GM10266 (cell line): ENCODE measurements around the gene USP10.

Experiments
- DNase-seq: peaks from one replicate; pipeline ENCODE4 v3.0.0; 2012; ENCODE audit errors: extremely low spot score
- TF ChIP-seq, protein P1 (sequence below): IDR thresholded peaks from 2 replicates; pipeline ENCODE4 v1.5.1; 2012; ENCODE audit warnings: mild to moderate bottlenecking, low read depth; ENCODE audit not compliant: control insufficient read depth, insufficient read depth; ENCODE audit errors: missing control alignments

USP10 gene

DNA sequence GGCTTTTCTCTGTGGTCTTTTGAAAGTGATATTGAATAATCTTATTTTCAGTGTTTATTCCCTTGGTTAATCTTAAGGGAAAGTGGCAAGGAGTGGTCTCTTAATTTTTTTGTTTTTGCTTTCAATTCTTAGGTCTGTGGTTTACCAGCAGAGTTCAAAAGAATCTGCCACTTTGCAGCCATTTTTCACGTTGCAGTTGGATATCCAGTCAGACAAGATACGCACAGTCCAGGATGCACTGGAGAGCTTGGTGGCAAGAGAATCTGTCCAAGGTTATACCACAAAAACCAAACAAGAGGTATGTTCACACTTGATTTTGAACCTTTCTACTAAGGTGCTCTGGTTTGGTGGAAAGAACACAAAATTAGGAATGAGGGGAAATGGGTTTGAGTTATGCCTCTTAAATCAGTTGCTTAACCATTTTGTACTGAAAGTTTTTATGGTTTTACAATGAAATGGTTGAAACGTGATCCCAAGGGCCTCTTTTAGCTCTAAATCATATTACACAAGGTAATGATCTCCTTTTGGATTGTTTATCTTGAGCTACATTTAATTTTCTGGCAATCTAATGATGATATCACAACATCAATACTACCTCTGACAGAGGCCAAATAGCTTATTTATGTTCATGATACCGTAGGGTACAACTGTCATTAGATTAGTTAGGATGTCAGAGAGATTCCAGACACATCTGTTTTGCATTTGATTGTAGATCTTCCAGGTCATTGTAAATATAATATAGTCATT, 68.4 kb downstream of the USP10 start:
- no peak for DNase-seq
- TF ChIP-seq, protein P1, sequence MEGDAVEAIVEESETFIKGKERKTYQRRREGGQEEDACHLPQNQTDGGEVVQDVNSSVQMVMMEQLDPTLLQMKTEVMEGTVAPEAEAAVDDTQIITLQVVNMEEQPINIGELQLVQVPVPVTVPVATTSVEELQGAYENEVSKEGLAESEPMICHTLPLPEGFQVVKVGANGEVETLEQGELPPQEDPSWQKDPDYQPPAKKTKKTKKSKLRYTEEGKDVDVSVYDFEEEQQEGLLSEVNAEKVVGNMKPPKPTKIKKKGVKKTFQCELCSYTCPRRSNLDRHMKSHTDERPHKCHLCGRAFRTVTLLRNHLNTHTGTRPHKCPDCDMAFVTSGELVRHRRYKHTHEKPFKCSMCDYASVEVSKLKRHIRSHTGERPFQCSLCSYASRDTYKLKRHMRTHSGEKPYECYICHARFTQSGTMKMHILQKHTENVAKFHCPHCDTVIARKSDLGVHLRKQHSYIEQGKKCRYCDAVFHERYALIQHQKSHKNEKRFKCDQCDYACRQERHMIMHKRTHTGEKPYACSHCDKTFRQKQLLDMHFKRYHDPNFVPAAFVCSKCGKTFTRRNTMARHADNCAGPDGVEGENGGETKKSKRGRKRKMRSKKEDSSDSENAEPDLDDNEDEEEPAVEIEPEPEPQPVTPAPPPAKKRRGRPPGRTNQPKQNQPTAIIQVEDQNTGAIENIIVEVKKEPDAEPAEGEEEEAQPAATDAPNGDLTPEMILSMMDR = no peak

GRCh38 chr16:84768808-84769197, 69.0 kb downstream of the USP10 start:
- TF ChIP-seq, protein P1 = no peak
- no peak for DNase-seq

- TF ChIP-seq, protein P1 = no peak
- DNase-seq = no peak
Observed at GRCh38 chr16:84769416-84769815, 69.6 kb downstream of the USP10 start.

DNA sequence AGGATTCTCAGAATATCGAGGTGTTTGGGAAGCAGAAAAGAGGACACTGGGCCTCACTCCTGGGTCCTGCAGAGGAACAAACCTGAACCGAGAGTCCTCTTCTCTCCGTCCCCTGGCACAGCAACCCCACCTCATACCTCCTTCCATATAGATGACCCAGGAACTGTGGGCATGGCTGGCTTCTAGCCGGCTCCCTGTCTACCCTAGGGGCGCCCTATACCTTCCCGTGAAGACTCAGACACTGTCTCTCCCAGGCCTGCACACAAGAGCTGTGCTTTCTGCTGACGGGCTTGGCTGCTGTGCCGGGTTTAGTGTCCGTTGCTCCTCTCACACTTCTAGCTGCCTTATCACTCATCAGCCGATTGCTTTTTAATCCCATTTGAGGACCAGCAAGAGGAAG, 73.5 kb downstream of the USP10 start:
- TF ChIP-seq, protein P1 = no peak
- no peak for DNase-seq

DNA sequence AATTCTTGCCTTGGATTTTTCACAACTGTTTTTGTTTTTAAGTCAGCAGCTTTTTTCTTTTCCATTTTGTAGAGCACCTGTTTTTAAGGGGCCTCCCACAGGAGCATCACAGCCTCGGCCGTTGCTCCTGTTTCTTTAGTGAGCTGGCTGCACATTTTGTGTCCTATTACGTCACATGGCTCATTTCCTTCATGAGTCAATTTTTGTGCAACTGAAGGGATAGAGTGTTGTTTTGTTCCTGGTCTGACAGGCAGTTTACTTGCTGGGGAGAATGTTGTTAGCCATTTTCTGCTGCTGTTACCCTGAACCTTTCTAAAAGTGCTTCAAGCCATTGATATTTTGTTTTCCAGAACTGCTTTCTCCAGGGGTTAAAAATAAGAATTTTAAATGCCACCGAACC, 75.0 kb downstream of the USP10 start:
- no peak for DNase-seq
- TF ChIP-seq, protein P1 = no peak

GRCh38 chr16:84775262-84775810, 75.5 kb downstream of the USP10 start:
- DNase-seq = no peak
- TF ChIP-seq, protein P1 = no peak

DNA sequence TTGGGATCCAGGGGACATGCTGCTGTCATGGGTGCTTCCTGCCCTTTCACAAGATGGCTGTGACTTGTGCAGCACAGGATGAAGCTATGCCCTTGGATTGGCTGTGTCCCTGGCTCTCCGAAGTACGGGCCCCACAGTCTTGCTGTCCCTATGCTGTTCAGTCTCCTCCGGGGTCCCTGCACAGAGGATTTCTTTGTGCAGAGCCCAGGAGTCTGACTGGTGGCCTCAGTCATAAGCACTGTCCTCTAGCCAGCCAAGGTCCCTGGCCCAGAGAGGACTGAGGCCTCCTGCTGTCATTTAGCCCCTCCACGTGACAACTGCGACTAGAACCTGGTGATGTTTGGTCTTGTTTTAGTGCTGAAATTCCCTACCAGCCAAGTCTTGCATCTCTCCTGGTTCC, 77.6 kb downstream of the USP10 start:
- TF ChIP-seq, protein P1 = no peak
- DNase-seq = no peak
